Skeletal muscle tissue (tissue), 4 donors: ENCODE measurements around the gene KIF21A. TPM values are rescaled to one million over a fixed set of nuclear protein-coding genes. Genes with fewer than 3 reads are reported as not detected.

Source experiments
- H3K27ac ChIP-seq: one replicate; pipeline ENCODE4 v1.7.0; 2013; ENCODE audit warnings: mild to moderate bottlenecking, low read depth, low read length, inconsistent platforms
- H3K27me3 ChIP-seq, 3 donors: one replicate each; pipeline ENCODE4 v1.7.0; 2013; ENCODE audit warnings: low read length in 3 of 3; ENCODE audit not compliant: control insufficient read depth in 3 of 3, insufficient read depth in 3 of 3
- H3K36me3 ChIP-seq, 3 donors: one replicate each; pipeline ENCODE4 v1.7.0; 2013; ENCODE audit warnings: low read length in 3 of 3; ENCODE audit not compliant: control insufficient read depth in 3 of 3, insufficient read depth in 3 of 3
- H3K4me1 ChIP-seq, 3 donors: one replicate each; pipeline ENCODE4 v1.7.0; 2013; ENCODE audit warnings: low read length in 3 of 3, mild to moderate bottlenecking in 3 of 3; ENCODE audit not compliant: control insufficient read depth in 3 of 3, insufficient read depth in 3 of 3
- H3K4me3 ChIP-seq, 3 donors: one replicate each; pipeline ENCODE4 v1.7.0; 2013; ENCODE audit warnings: low read length in 3 of 3
- H3K9ac ChIP-seq, 3 donors: one replicate each; pipeline ENCODE4 v1.7.0; 2013; ENCODE audit warnings: low read length in 3 of 3, mild to moderate bottlenecking in 3 of 3, moderate library complexity in 2 of 3, low read depth in 1 of 3
- H3K9me3 ChIP-seq, 3 donors: one replicate each; pipeline ENCODE4 v1.7.0; 2013; ENCODE audit warnings: low read length in 3 of 3; ENCODE audit not compliant: control insufficient read depth in 3 of 3
- total RNA-seq: library from RNA; depleted of rRNA; stranded (reverse); fragments of >200 nt; gene quantifications from one replicate; pipeline ENCODE4 v1.2.3, GENCODE V29; 2014
- donor health status: Osteomylitis.

Gene KIF21A
- total RNA-seq, 1 donor from 2014 or later, result 6.3 TPM

GRCh38 chr12:39393179-39393578 lies 49.7 kb downstream of the KIF21A start:
- H3K4me1 ChIP-seq, result peaks cover 0 to 3% (median 0%) of the 10 kb centered on the region in 3 donors
- H3K9me3 ChIP-seq, result no peaks in the 10 kb centered on the region
- no peaks in the 10 kb centered on the region for H3K27me3 ChIP-seq
- no peak overlapping the region for H3K4me3 ChIP-seq
- H3K9ac ChIP-seq, result no peak overlapping the region
- no peaks in the 10 kb centered on the region for H3K36me3 ChIP-seq
- no peak overlapping the region for H3K27ac ChIP-seq

- peaks cover 0 to 3% (median 0%) of the 10 kb centered on the region in 3 donors for H3K4me1 ChIP-seq
These were observed 50.6 kb downstream of the KIF21A start for GRCh38 chr12:39392154-39392925.

GRCh38 chr12:39390752-39391151 lies 52.2 kb downstream of the KIF21A start:
- Histone ChIP-seq H3K4me3 (no peak overlapping the region), H3K9ac (no peak overlapping the region), H3K4me1 (peaks cover 0 to 3% (median 0%) of the 10 kb centered on the region in 3 donors), H3K9me3 (no peaks in the 10 kb centered on the region), H3K36me3 (no peaks in the 10 kb centered on the region), H3K27ac (no peak overlapping the region), H3K27me3 (no peaks in the 10 kb centered on the region)

More at GRCh38 chr12:39392154-39392925, 50.6 kb downstream of the KIF21A start:
- no peak overlapping the region for H3K9ac ChIP-seq
- H3K27ac ChIP-seq, result no peak overlapping the region
- H3K9me3 ChIP-seq, result no peaks in the 10 kb centered on the region
- H3K36me3 ChIP-seq, result no peaks in the 10 kb centered on the region
- H3K27me3 ChIP-seq, result no peaks in the 10 kb centered on the region
- H3K4me3 ChIP-seq, result no peak overlapping the region

- Histone ChIP-seq H3K27ac (no peak overlapping the region), H3K4me1 (peaks cover 0 to 4% (median 3%) of the 10 kb centered on the region in 3 donors), H3K4me3 (no peak overlapping the region), H3K9ac (no peak overlapping the region), H3K27me3 (no peaks in the 10 kb centered on the region), H3K9me3 (no peaks in the 10 kb centered on the region), H3K36me3 (no peaks in the 10 kb centered on the region)
These were observed 53.3 kb downstream of the KIF21A start for GRCh38 chr12:39389399-39390150.

- Histone ChIP-seq H3K27ac (no peak overlapping the region), H3K4me3 (no peak overlapping the region), H3K9me3 (no peaks in the 10 kb centered on the region), H3K36me3 (no peaks in the 10 kb centered on the region), H3K4me1 (peaks cover 0 to 3% (median 3%) of the 10 kb centered on the region in 3 donors), H3K27me3 (no peaks in the 10 kb centered on the region), H3K9ac (no peak overlapping the region)
These were observed 56.6 kb downstream of the KIF21A start for GRCh38 chr12:39386335-39386734.

- H3K27me3 ChIP-seq, result no peaks in the 10 kb centered on the region
- H3K4me1 ChIP-seq, result peaks cover 0 to 3% (median 3%) of the 10 kb centered on the region in 3 donors
- no peaks in the 10 kb centered on the region for H3K36me3 ChIP-seq
- H3K27ac ChIP-seq, result no peak overlapping the region
- H3K9ac ChIP-seq, result no peak overlapping the region
- no peak overlapping the region for H3K4me3 ChIP-seq
- H3K9me3 ChIP-seq, result no peaks in the 10 kb centered on the region
These were observed 59.8 kb downstream of the KIF21A start for GRCh38 chr12:39383114-39383513.

- peaks cover 0 to 3% (median 3%) of the 10 kb centered on the region in 3 donors for H3K4me1 ChIP-seq
- H3K36me3 ChIP-seq, result no peaks in the 10 kb centered on the region
- no peak overlapping the region for H3K4me3 ChIP-seq
- H3K27ac ChIP-seq, result no peak overlapping the region
- H3K27me3 ChIP-seq, result no peaks in the 10 kb centered on the region
- no peaks in the 10 kb centered on the region for H3K9me3 ChIP-seq
- no peak overlapping the region for H3K9ac ChIP-seq
These were observed 62.8 kb downstream of the KIF21A start for GRCh38 chr12:39380090-39380489.

GRCh38 chr12:39378341-39378740 lies 64.6 kb downstream of the KIF21A start:
- H3K9me3 ChIP-seq, result no peaks in the 10 kb centered on the region
- no peaks in the 10 kb centered on the region for H3K4me1 ChIP-seq
- H3K4me3 ChIP-seq, result no peak overlapping the region
- H3K27me3 ChIP-seq, result no peaks in the 10 kb centered on the region
- no peak overlapping the region for H3K27ac ChIP-seq
- no peak overlapping the region for H3K9ac ChIP-seq
- H3K36me3 ChIP-seq, result no peaks in the 10 kb centered on the region

- no peak overlapping the region for H3K9ac ChIP-seq
- no peaks in the 10 kb centered on the region for H3K27me3 ChIP-seq
- no peaks in the 10 kb centered on the region for H3K4me1 ChIP-seq
- H3K4me3 ChIP-seq, result no peak overlapping the region
- H3K27ac ChIP-seq, result no peak overlapping the region
- no peaks in the 10 kb centered on the region for H3K9me3 ChIP-seq
- H3K36me3 ChIP-seq, result no peaks in the 10 kb centered on the region
These were observed 67.6 kb downstream of the KIF21A start for GRCh38 chr12:39375206-39375808.

GRCh38 chr12:39372929-39373328 lies 70.0 kb downstream of the KIF21A start:
- Histone ChIP-seq H3K27ac (no peak overlapping the region), H3K27me3 (no peaks in the 10 kb centered on the region), H3K36me3 (peaks cover 0 to 4% (median 0%) of the 10 kb centered on the region in 3 donors), H3K4me1 (no peaks in the 10 kb centered on the region), H3K9ac (no peak overlapping the region), H3K9me3 (no peaks in the 10 kb centered on the region), H3K4me3 (no peak overlapping the region)
